Measurements from ENCODE around the gene ANKRD27.

ANKRD27 gene

GRCh38 chr19:32606289-32606688 lies 68.7 kb downstream of the ANKRD27 start:
- Histone ChIP-seq H3K4me2 (ENCODE audit: low read length) (no peak overlapping the region), H2AK5ac (ENCODE audit: low read length) (no peak overlapping the region), H2AFZ (ENCODE audit: insufficient read depth, low read length, poor library complexity) (no peak overlapping the region), H3K14ac (ENCODE audit: low read length) (no peak overlapping the region), H2BK120ac (ENCODE audit: insufficient read depth, low read length, poor library complexity) (no peak overlapping the region), H3K27me3 (ENCODE audit: insufficient read depth, low read length) (no peaks in the 10 kb centered on the region), H3K23ac (ENCODE audit: low read length) (no peak overlapping the region), H3K9ac (ENCODE audit: low read length) (no peak overlapping the region), H3K79me1 (ENCODE audit: low read length) (no peaks in the 10 kb centered on the region), H3K4ac (ENCODE audit: low read depth, low read length) (no peak overlapping the region), H3K4me1 (ENCODE audit: control insufficient read depth in 1 of 2, insufficient read depth in 2 of 2, low read length in 2 of 2) (no peaks in the 10 kb centered on the region), H3K18ac (ENCODE audit: low read length) (no peak overlapping the region), H3K4me3 (ENCODE audit: low read depth, low read length) (no peak overlapping the region), H2BK12ac (ENCODE audit: low read length) (no peak overlapping the region), H3K27ac (ENCODE audit: low read depth, low read length) (no peak overlapping the region), H4K91ac (ENCODE audit: low read depth, low read length) (no peak overlapping the region), H3K9me3 (ENCODE audit: insufficient read depth, low read depth, low read length) (peaks cover 3% of the 10 kb centered on the region), H4K12ac (ENCODE audit: low read depth, low read length) (no peak overlapping the region), H3K36me3 (ENCODE audit: control insufficient read depth in 1 of 2, insufficient read depth in 2 of 2, low read length in 2 of 2) (peaks cover 40 to 43% of the 10 kb centered on the region in 2 experiments), H2BK5ac (ENCODE audit: low read depth, low read length, poor library complexity) (no peak overlapping the region), H4K8ac (ENCODE audit: low read depth, low read length) (no peak overlapping the region), H3K79me2 (ENCODE audit: control insufficient read depth, insufficient read depth, low read length, poor library complexity) (no peaks in the 10 kb centered on the region)
- DNase-seq: no peak
- WGBS (ENCODE audit: extremely low coverage, insufficient coverage, insufficient read length): no CpG with 5 or more reads among the region's 15 CpGs

GRCh38 chr19:32605544-32605943 lies 69.4 kb downstream of the ANKRD27 start:
- Histone ChIP-seq H3K4me2 (ENCODE audit: low read length) (no peak overlapping the region), H2BK5ac (ENCODE audit: low read depth, low read length, poor library complexity) (no peak overlapping the region), H3K27ac (ENCODE audit: low read depth, low read length) (no peak overlapping the region), H2BK120ac (ENCODE audit: insufficient read depth, low read length, poor library complexity) (no peak overlapping the region), H3K79me1 (ENCODE audit: low read length) (no peaks in the 10 kb centered on the region), H2AK5ac (ENCODE audit: low read length) (no peak overlapping the region), H3K14ac (ENCODE audit: low read length) (no peak overlapping the region), H3K4me3 (ENCODE audit: low read depth, low read length) (no peak overlapping the region), H3K4me1 (ENCODE audit: control insufficient read depth in 1 of 2, insufficient read depth in 2 of 2, low read length in 2 of 2) (no peaks in the 10 kb centered on the region), H3K23ac (ENCODE audit: low read length) (no peak overlapping the region), H3K18ac (ENCODE audit: low read length) (no peak overlapping the region), H2AFZ (ENCODE audit: insufficient read depth, low read length, poor library complexity) (no peak overlapping the region), H3K79me2 (ENCODE audit: control insufficient read depth, insufficient read depth, low read length, poor library complexity) (no peaks in the 10 kb centered on the region), H4K12ac (ENCODE audit: low read depth, low read length) (no peak overlapping the region), H3K36me3 (ENCODE audit: control insufficient read depth in 1 of 2, insufficient read depth in 2 of 2, low read length in 2 of 2) (peaks cover 38 to 43% of the 10 kb centered on the region in 2 experiments), H3K4ac (ENCODE audit: low read depth, low read length) (no peak overlapping the region), H3K27me3 (ENCODE audit: insufficient read depth, low read length) (no peaks in the 10 kb centered on the region), H4K91ac (ENCODE audit: low read depth, low read length) (no peak overlapping the region), H3K9me3 (ENCODE audit: insufficient read depth, low read depth, low read length) (peaks cover 3% of the 10 kb centered on the region), H3K9ac (ENCODE audit: low read length) (no peak overlapping the region), H4K8ac (ENCODE audit: low read depth, low read length) (no peak overlapping the region), H2BK12ac (ENCODE audit: low read length) (no peak overlapping the region)
- no CpG with 5 or more reads among the region's 21 CpGs for WGBS (ENCODE audit: extremely low coverage, insufficient coverage, insufficient read length)
- no peak for DNase-seq

- Histone ChIP-seq H2AK5ac (ENCODE audit: low read length) (no peak overlapping the region), H3K23ac (ENCODE audit: low read length) (no peak overlapping the region), H3K9ac (ENCODE audit: low read length) (no peak overlapping the region), H2BK5ac (ENCODE audit: low read depth, low read length, poor library complexity) (no peak overlapping the region), H3K27me3 (ENCODE audit: insufficient read depth, low read length) (no peaks in the 10 kb centered on the region), H3K27ac (ENCODE audit: low read depth, low read length) (no peak overlapping the region), H3K36me3 (ENCODE audit: control insufficient read depth in 1 of 2, insufficient read depth in 2 of 2, low read length in 2 of 2) (peaks cover 39 to 44% of the 10 kb centered on the region in 2 experiments), H3K4me3 (ENCODE audit: low read depth, low read length) (no peak overlapping the region), H3K9me3 (ENCODE audit: insufficient read depth, low read depth, low read length) (peaks cover 3% of the 10 kb centered on the region), H3K79me1 (ENCODE audit: low read length) (no peaks in the 10 kb centered on the region), H2BK12ac (ENCODE audit: low read length) (no peak overlapping the region), H2AFZ (ENCODE audit: insufficient read depth, low read length, poor library complexity) (no peak overlapping the region), H3K4me1 (ENCODE audit: control insufficient read depth in 1 of 2, insufficient read depth in 2 of 2, low read length in 2 of 2) (no peaks in the 10 kb centered on the region), H3K79me2 (ENCODE audit: control insufficient read depth, insufficient read depth, low read length, poor library complexity) (no peaks in the 10 kb centered on the region), H2BK120ac (ENCODE audit: insufficient read depth, low read length, poor library complexity) (no peak overlapping the region), H4K8ac (ENCODE audit: low read depth, low read length) (no peak overlapping the region), H4K91ac (ENCODE audit: low read depth, low read length) (no peak overlapping the region), H4K12ac (ENCODE audit: low read depth, low read length) (no peak overlapping the region), H3K4me2 (ENCODE audit: low read length) (no peak overlapping the region), H3K4ac (ENCODE audit: low read depth, low read length) (no peak overlapping the region), H3K18ac (ENCODE audit: low read length) (no peak overlapping the region), H3K14ac (ENCODE audit: low read length) (no peak overlapping the region)
- DNase-seq: no peak
- no CpG with 5 or more reads among the region's 14 CpGs for WGBS (ENCODE audit: extremely low coverage, insufficient coverage, insufficient read length)
Observed at GRCh38 chr19:32603961-32604360, 71.0 kb downstream of the ANKRD27 start.

GRCh38 chr19:32599736-32600157 lies 75.2 kb downstream of the ANKRD27 start:
- H3K4me2 ChIP-seq (ENCODE audit: low read length): no peak overlapping the region
- WGBS (ENCODE audit: extremely low coverage, insufficient coverage, insufficient read length): no CpG with 5 or more reads among the region's 2 CpGs
- H4K91ac ChIP-seq (ENCODE audit: low read depth, low read length): no peak overlapping the region
- H3K4ac ChIP-seq (ENCODE audit: low read depth, low read length): no peak overlapping the region
- H2AFZ ChIP-seq (ENCODE audit: insufficient read depth, low read length, poor library complexity): no peak overlapping the region
- no peak overlapping the region for H3K14ac ChIP-seq (ENCODE audit: low read length)
- no peak overlapping the region for H3K9ac ChIP-seq (ENCODE audit: low read length)
- H4K8ac ChIP-seq (ENCODE audit: low read depth, low read length): no peak overlapping the region
- peaks cover 3% of the 10 kb centered on the region for H3K9me3 ChIP-seq (ENCODE audit: insufficient read depth, low read depth, low read length)
- H3K23ac ChIP-seq (ENCODE audit: low read length): no peak overlapping the region
- no peaks in the 10 kb centered on the region for H3K79me2 ChIP-seq (ENCODE audit: control insufficient read depth, insufficient read depth, low read length, poor library complexity)
- H3K79me1 ChIP-seq (ENCODE audit: low read length): no peaks in the 10 kb centered on the region
- H3K27me3 ChIP-seq (ENCODE audit: insufficient read depth, low read length): no peaks in the 10 kb centered on the region
- no peak overlapping the region for H3K18ac ChIP-seq (ENCODE audit: low read length)
- no peak overlapping the region for H2BK5ac ChIP-seq (ENCODE audit: low read depth, low read length, poor library complexity)
- H2BK12ac ChIP-seq (ENCODE audit: low read length): no peak overlapping the region
- H3K4me3 ChIP-seq (ENCODE audit: low read depth, low read length): no peak overlapping the region
- no peaks in the 10 kb centered on the region for H3K4me1 ChIP-seq (ENCODE audit: control insufficient read depth in 1 of 2, insufficient read depth in 2 of 2, low read length in 2 of 2)
- H3K36me3 ChIP-seq (ENCODE audit: control insufficient read depth in 1 of 2, insufficient read depth in 2 of 2, low read length in 2 of 2): peaks cover 35 to 41% of the 10 kb centered on the region in 2 experiments
- H3K27ac ChIP-seq (ENCODE audit: low read depth, low read length): no peak overlapping the region
- DNase-seq: peak; percentile 20 to 73
- H4K12ac ChIP-seq (ENCODE audit: low read depth, low read length): no peak overlapping the region
- H2BK120ac ChIP-seq (ENCODE audit: insufficient read depth, low read length, poor library complexity): no peak overlapping the region
- no peak overlapping the region for H2AK5ac ChIP-seq (ENCODE audit: low read length)

All from trophoblast cell (in vitro differentiated cells and primary cell).